GM12801 (cell line): ENCODE data around the gene TFPI.

ENCODE experiments used
- CTCF ChIP-seq: IDR thresholded peaks from one replicate; pipeline ENCODE4 v1.5.1; 2011; ENCODE audit warnings: control low read depth; ENCODE audit not compliant: insufficient read length; ENCODE audit errors: extremely low read depth

Gene TFPI

GRCh38 chr2:187519419-187520120 is 34.7 kb downstream of the TFPI start:
- TF ChIP-seq CTCF = no peak

GRCh38 chr2:187514930-187515329 is 39.3 kb downstream of the TFPI start:
- no peak for TF ChIP-seq CTCF

- TF ChIP-seq CTCF = no peak
These were observed 42.6 kb downstream of the TFPI start for GRCh38 chr2:187511356-187512315.

- TF ChIP-seq CTCF = no peak
These were observed 44.4 kb downstream of the TFPI start for GRCh38 chr2:187509667-187510417.

- no peak for TF ChIP-seq CTCF
These were observed 47.8 kb downstream of the TFPI start for GRCh38 chr2:187506416-187506815.

GRCh38 chr2:187505065-187505672 is 49.1 kb downstream of the TFPI start:
- no peak for TF ChIP-seq CTCF
